Limb (tissue), 2 donors: ENCODE measurements around the gene PAX3.
A peak's percentile ranks its signal among the peaks of the same experiment; 100 is the strongest.

ENCODE experiments used
- DNase-seq, 2 donors: peaks; one replicate each; pipeline ENCODE4 v3.0.0-alpha.2; 2016; ENCODE audit errors: extremely low spot score in 2 of 2

PAX3 gene

DNA sequence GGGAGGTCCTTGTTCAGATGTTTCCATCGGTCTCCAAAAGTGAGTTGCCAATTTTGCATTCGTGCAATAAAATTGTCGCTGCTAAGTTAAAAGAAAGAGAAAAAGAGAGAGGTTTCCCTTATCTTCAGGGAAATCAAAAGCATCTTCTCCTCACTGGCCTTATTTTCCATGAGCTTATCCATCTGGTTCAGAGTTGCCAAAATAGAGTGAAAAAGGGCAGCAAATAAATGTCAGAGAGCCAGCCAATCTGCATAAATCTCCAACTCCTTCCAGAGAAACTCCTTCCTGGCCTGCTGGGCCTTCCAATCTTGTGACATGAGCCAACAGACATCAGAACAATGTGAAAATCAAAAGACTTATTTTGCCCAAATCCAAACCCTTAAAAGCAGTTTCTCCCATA lies 28.4 kb downstream of the PAX3 start:
- DNase-seq: no peak

DNA sequence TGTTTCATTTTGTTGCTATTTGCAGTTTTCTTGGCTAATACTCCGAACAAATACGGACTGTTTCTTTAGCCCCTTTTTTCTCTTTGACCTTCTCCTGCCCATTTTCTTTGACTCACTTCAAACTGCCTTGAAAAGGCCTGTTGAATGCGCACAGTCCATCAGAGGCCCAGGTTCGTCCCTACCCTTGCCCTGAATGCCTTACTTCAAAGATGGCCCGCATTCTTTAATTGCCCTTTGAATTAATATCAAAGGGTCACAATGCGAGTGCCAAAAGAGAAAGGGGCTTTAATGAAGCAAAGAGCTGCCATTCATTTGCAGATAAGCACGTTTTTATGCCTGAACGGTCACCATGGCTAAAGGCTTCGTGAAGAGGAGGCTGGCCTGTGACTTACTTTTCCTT lies 29.7 kb downstream of the PAX3 start:
- no peak for DNase-seq

DNA sequence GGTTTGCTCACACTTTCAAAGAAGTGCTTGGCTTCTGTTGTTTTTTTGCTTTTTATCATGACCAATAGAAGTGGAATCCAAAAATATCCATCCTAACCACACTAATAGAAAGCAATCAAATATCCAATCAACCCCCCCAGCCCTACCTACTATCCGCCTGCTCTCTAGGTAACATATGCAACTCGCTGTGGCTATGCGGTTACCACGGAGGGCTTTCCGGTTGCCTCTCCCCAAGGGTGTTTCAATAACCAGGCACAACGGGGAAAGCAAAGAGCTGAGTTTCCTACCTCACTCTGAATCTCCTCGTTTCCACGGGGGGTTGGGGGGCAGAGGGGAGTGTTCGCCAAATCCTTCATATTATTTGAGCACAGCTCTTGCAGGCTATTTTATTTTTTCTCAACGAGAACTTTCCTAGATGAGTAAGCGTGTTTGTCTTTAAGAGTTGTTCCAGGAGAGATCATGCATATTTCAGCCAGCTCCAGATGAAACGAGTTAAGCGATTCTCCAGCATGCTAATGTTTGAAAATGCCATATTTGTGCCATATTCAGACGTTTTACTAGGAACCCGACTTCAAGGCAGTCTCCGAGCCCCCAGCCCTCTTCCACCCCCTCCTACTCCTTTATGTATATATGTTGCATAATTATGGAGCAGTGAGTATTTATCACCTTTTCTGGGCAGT lies 30.3 kb downstream of the PAX3 start:
- DNase-seq: peak in 1 of 2 donors; percentile 43

DNA sequence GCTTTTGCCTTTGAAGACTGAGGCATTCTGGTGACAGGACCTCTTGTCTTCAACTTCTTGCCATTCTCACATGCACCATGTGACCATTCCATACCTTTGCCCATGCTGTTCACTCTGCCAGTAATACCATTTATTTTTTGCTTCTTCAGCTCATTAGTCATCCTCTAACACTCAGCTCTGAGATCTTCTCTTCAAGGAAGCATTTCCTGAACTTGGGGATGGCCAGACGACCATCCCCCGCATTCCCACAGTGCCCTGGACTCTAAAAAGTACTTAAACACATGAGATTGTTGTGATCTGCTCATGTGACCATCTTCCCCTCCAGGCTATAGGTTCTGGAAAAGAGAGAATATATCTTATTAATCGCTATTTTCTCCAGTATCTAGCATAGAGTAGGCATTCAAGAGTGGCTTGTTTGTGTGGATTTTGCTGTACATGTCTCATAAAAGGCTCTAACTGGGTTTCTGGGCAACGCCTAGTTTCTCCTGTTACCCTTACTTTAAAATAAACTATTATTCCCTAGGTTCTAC lies 33.9 kb downstream of the PAX3 start:
- no peak for DNase-seq

DNA sequence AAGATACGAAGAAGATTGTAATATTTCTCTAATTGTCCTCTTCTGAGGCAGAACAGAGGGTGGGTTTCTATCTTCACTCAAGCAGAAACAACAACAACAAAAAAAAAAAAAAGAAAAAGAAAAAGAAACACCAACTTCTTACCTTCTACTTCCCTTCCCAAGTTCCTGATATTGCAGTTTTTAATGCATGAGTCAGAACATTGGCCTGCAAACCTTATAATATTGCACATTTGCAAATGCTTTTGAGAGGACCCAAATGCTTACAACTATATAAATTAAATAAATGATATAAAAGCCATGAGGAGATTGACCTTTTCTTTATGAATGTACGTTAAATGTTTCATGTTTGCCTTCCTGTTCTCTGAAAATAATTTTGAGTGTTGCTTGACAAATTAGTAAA lies 37.3 kb downstream of the PAX3 start:
- DNase-seq: no peak

DNA sequence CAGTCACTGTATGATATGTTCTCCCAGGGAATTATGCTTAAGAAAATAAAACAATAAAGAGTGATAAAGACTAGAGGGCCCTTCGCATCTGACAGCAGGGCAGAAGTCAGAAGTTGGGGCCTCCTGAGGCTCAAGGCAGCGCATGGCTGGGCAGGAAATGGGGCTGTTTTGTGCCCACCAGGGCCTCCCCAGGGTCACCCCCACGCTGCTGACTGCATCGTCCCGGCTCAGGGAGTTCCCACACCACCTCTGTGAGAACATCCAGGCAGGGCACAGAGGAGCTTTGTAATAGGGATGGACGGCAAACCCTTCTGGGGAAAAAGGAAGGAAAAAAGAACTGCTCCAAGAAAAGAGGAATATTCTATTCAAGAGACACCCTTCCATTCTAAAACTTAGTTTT lies 41.2 kb downstream of the PAX3 start:
- DNase-seq: no peak

DNA sequence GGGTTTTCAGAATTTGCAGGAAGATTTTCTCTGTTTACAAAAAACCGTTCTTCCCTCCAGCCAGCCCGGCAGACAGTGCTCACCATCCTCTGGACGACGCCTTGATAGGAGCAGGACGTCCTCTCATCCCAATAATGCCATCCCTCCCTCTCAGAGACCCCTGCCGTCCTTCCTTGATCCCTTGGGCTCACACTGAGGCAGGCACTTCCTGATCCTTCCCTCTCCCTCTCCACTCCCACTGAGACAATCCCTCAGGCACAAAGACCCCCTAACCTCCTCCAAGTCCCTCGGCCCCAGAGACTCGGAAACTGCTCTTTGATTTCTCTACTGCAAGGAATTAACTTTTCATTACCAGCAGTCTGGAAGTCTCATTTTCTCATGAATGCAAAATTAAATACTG lies 42.5 kb downstream of the PAX3 start:
- DNase-seq: no peak

DNA sequence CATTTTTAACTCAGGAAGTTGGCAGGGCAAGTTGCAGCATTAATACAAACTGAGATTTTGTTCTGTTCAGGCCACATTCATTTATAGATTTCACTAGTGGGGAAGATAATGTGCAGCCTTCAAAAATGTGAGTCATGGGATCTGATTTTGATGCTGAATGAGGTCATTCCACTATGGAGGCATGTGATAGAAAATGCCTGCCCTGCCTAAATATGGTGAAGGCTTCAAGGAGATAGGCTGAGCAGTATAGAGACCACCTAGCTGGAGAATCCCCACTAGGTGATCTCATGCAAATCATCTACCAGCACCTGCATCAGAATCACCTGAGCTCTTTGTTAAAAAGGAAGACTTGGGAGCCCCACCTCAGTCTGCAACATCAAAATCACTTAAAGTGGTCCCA lies 43.7 kb downstream of the PAX3 start:
- no peak for DNase-seq

DNA sequence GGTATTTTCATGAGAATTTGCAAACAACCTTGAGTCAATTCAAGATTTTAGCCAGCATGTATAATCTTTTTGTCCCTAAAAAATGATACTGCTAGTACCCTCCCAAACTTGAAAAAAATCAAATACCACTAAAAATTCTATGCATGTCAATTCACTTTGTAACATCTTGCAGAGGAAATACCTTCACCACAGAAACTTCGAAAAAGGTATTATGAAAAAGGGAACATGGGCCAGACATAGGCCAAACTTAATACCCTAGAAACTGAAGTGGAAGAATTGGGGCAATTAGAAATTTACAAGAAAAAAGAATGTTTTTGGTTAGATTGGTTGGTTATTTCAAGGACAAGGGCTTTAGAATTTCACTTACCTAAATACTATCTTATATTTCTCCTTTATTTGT lies 48.5 kb downstream of the PAX3 start:
- DNase-seq: no peak

DNA sequence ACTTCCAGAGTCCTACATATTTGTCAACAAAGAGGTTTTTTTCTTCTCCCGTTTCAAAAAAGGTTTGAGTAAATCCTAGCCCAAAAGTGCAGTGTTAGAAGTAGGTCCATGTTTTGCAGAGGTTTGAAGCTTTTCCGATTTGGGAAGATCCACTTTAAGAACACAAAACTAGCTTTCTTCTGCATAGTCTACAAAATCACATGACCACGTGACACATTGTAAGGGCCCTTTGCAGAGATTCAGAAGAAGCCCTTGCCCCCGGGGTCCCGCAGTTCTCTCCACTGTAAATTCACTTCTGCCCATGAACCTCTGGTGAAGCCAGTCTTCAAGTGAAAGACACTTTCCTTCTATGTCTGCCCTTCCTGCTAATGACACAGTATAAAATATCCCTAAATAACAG lies 49.4 kb downstream of the PAX3 start:
- no peak for DNase-seq

DNA sequence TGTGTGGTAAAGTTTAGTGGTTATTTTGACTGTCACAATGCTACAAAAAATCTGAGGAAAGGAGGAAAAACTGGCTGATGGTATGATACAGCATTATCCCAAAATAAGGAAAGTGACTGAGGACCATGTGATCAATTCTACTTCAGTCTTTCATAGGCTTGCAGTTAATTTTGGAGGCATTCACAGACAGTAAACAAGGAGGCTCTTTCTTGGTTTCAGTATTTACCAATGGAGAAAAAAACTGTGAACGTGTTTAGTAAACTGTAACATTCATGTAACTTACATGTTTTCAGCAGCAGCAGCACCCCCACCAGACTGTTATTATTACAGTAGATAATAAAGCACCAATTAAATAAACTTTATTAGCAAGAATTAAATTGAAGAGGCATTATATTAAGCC lies 50.0 kb downstream of the PAX3 start:
- no peak for DNase-seq

DNA sequence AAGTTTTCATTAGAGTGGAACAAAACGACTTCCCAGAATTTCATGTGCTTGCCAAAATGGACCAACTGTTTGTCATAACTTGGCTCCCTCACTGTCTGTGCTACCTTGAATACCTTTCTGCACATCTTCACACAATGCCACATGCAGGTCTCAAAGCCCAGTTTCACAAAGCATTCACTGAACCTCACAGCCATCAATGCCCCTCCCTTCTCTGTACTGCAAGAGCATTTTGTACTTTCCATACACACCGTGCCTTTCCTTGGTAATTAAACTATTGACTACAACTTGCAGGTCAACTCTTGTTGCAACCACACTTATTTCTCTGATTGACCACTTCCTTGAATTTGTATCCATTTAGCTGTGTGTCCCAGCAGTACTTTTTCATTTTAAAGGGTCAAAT lies 50.5 kb downstream of the PAX3 start:
- no peak for DNase-seq

DNA sequence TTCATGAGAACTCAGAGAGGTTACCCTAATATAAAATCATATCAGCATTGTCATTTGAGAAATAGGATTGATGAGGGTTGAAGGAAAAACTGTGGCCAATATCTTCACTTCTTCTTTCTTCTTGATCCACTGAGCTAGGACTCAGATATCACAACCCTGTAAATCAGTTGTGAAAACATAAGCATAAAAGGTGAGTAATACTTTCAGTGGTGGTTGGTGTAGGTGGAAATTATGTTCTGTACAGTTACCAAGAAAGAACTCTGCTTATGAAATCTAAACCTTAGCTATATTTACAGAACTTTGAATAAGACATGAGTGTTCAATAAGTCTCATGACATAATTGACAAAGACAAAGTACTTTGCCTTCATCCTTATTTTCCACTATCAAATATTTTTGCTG lies 56.3 kb downstream of the PAX3 start:
- DNase-seq: no peak

DNA sequence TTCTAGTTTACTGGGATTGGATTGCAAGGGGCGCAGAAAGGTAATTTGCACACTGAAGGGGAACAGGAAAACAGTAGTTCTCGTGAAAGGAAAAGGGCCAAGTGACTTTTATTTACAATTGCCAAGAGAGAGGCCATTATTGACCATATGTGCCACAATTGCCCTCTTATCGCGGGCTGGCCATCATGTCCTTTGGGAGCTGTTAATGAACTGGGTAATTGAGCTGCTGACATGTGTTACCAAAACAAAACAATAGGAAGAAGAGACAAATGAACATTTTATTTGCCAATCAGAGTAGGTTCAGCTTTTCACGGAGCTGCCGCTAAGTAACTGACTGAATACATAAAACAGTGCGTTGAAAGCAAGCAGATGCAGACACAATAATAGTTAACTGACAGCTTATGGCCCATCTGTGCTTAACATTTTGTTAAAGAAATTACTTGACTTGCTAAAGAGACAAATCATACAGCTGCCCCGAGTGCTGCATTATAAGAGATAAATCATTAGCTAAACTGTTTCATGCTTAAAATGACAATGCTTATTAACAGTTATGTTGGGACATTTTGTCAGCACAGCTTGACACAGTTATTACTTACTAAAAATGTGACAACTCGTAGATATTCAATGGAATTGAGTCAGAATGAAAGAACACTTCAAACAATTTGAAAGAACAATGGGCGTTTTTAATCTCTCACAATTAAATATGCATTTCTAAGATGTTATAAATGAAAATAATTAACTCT lies 57.5 kb downstream of the PAX3 start:
- no peak for DNase-seq

DNA sequence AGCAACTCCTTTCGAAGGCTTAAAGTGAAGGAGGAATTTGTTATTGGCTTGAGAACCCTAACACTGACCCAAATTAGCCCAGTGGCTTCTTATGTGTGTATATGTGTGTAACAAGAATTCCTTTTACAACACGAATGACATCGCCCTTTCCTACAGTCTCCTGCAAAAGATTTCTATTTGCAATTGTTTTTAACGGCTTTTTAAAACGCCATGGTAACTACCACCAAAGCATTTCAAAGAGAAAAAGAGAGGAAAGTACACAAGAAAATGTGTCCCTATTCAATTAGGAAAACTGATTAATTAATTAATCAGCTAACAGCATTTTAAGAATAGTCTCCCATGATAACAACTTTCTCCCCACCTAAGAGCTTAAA lies 58.1 kb downstream of the PAX3 start:
- DNase-seq: no peak

DNA sequence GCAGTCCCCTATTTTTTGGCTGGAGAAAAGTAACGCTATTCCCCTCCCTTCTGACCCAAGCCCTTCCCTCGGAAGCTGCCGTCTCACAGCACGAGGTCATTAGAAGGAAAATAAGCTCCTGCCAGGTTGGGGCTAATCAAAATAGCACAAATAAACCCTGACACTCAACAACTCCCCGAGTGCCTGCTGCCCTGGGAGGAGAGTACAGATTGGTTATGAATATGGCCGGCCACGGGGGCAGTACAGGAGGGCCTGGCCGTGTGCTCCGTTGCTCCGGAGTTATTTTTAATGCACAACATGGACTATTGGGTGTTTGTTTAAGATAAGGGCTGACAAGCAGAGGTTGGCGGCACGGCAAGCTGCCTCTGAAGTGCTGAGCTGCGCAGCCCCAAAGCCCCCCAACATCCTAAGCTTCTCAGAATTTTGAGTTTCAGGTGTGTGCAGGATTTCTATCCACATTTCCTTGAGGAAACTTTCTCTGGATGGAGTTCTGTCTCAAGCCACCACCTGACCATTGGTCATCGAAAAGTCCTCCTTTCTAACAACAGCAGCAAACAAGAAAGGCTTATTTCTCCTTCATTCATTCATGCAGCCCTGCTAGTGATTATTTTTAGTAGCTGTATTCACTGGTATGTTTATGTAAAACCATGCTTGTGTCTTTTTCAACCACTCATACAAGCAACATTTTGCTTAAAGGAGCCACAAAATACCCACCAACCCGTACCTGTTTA lies 58.7 kb downstream of the PAX3 start:
- DNase-seq: no peak

DNA sequence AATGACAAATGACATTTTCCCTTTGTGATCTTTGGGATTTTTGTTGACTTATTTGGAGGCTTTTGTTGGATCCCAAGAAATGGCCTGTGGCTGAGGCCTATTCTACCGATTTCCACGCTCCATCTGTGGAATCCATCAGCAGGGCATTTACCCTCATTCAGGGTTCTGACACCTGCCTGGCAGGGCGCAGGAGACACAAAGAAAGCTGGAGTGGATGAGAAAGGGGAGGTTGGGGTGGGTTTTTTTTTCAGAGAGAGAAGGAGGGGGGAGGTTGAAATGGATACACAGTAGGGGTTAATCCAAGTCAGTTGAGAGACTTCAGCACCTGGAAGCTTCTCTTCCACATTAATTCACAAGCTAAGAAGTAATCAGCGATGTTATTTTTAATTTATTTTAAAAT lies 59.7 kb downstream of the PAX3 start:
- no peak for DNase-seq

DNA sequence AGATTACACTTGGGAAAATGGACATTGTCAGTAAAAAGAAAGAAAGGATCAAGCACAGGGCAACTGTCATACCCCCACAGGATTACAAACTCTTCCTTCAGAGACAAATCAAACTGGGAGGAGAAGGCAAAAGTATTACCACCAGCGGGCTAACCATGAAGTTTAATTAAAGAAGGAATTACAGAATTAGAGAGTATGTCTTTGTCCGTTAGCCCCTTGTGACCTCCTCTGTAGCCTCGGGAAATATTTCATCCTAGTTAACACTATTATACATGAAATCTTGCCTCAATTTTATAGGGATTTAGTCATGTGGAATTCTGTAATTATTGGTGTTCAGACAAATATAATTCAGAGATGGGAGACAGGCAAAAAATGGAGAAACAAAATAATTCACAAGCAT lies 60.7 kb downstream of the PAX3 start:
- no peak for DNase-seq

DNA sequence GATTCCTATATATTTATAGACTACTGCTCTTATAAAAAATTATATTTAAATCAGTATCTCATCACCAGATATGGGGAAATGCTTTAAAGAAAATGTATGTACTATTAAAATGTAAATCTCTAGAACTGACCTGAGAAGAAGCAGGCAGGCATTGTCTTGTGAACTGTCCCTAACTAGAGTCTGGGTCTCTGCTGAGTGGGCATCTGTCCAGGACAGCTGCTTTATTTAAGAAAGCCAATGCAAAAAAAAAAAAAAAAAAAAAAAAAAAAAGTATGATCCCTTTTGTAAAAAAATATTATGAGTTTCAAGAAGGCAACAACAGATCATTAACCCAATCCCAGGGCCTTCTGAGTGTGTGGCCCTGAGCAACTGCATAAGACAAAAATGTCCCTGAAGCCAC lies 66.0 kb downstream of the PAX3 start:
- no peak for DNase-seq

DNA sequence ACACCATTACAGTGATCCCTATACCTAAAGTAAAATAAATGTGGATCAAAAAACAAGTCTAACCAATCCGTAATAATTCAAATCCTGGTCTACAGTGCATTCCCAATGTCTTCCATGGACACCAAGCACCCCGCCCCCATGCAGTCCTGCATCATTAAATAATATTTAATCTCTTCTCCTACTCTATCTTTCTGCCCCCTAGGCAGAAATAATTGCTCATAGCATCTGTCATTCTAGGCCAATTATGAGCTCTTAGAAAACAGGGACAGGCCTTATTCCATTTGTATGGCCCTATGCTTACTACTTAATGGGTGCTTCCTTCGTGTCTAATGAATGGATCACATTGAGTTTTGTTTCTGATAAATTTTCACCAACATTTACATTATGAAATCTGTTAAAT lies 66.4 kb downstream of the PAX3 start:
- no peak for DNase-seq

DNA sequence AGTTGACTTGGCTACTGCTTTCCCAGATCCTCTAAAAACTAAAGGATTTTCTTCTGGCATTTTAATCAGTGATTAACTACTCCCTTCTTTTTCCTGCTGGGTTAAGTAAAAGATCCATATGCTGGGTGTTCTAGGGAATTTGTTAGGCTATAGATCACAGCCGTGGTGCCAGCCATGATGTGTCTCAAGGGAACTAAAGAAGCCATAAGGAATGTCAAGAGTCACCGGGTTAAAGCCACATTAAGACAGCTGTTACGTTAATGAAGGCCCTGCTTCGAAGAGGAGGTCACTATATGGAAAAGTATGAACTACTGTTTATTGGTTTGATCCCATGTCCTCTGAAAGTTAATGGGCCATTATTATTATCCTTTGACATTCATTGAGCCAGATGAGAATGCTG lies 70.7 kb downstream of the PAX3 start:
- no peak for DNase-seq

DNA sequence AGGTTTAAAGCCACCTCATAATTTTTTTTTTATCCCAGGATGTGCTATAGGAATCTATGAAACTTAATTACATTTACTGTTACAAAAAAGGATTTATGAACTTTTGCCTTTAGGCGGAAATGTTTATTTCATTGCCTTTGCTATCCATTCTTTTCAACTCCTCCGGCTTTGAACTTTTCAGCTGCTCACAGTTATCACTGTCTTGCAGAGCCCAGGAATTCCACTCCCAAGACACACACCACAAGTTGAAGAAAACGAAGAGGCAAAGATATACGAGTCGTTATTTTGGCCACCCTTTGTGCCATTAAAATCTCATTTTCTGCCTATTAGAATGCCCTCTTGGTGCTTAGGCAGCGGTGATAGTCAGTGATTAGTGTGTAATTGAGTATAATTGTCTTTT lies 80.0 kb downstream of the PAX3 start:
- no peak for DNase-seq

DNA sequence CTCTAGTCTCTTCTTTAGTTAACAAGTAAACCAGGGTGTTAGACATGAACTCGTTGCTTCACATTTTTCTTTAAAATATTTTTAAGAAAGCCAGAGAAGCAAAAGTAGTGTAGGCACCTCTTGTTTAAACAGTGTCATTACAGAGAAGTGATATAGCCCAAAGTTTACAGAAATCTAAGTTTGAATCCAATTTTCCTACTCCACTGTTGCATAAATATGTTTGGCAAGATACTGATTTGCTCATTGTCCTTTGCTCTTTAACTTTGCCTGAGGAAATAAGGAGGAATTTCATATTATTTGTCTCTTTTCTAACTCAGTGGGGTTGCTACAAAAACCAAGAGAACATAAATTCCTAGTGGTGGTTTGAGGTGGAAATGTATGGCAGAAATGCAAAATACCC lies 81.1 kb downstream of the PAX3 start:
- no peak for DNase-seq
